Endodermal cell (in vitro differentiated cells): ENCODE measurements around the gene SENP2. TPM values are rescaled to one million over a fixed set of nuclear protein-coding genes. Genes with fewer than 3 reads are reported as not detected.
"Not testable (repeated sequence)": the region's sequence is repeated elsewhere in the genome, so short reads cannot be mapped to it uniquely, and the experiment has no call there.

Experiments
- DNase-seq: peaks from one replicate; pipeline ENCODE4 v3.0.0-alpha.2; 2017
- H3K27ac ChIP-seq: 2 replicates; pipeline ENCODE4 v1.5.1; 2013; ENCODE audit warnings: mild to moderate bottlenecking, low read depth, low read length, moderate library complexity
- H3K27me3 ChIP-seq: 2 replicates; pipeline ENCODE4 v1.6.1; 2013; ENCODE audit warnings: mild to moderate bottlenecking, low read length, moderate library complexity; ENCODE audit not compliant: insufficient read depth, control insufficient read depth, poor library complexity, severe bottlenecking
- H3K36me3 ChIP-seq: 2 replicates; pipeline ENCODE4 v1.7.0; 2013; ENCODE audit warnings: mild to moderate bottlenecking, low read length, moderate library complexity; ENCODE audit not compliant: control insufficient read depth, insufficient read depth
- H3K4me1 ChIP-seq: one replicate; pipeline ENCODE4 v1.7.0; 2013; ENCODE audit warnings: low read length; ENCODE audit not compliant: control insufficient read depth, insufficient read depth
- H3K4me3 ChIP-seq: 2 replicates; pipeline ENCODE4 v1.5.1; 2013; ENCODE audit warnings: mild to moderate bottlenecking, low read length, moderate library complexity
- H3K9ac ChIP-seq: 2 replicates; pipeline ENCODE4 v1.6.1; 2013; ENCODE audit warnings: mild to moderate bottlenecking, low read length, moderate library complexity; ENCODE audit not compliant: poor library complexity, severe bottlenecking; ENCODE audit errors: extremely low read depth
- H3K9me3 ChIP-seq: 2 replicates; pipeline ENCODE4 v1.6.1; 2013; ENCODE audit warnings: mild to moderate bottlenecking, low read length, moderate library complexity; ENCODE audit not compliant: control insufficient read depth
- H3K27ac Mint-ChIP-seq: 2 replicates; pipeline ENCODE4 v1.8.0; 2020; ENCODE audit warnings: mixed read lengths
- H3K27me3 Mint-ChIP-seq: 2 replicates; pipeline ENCODE4 v1.8.0; 2021; ENCODE audit warnings: mild to moderate bottlenecking, mixed read lengths; ENCODE audit not compliant: insufficient read depth
- H3K36me3 Mint-ChIP-seq: 2 replicates; pipeline ENCODE4 v1.8.0; 2020; ENCODE audit warnings: low read depth, mixed read lengths
- H3K4me1 Mint-ChIP-seq: 2 replicates; pipeline ENCODE4 v1.8.0; 2020; ENCODE audit warnings: mixed read lengths
- H3K4me3 Mint-ChIP-seq: 2 replicates; pipeline ENCODE4 v1.8.0; 2020; ENCODE audit warnings: mild to moderate bottlenecking, moderate library complexity, mixed read lengths
- H3K9me3 Mint-ChIP-seq: 2 replicates; pipeline ENCODE4 v1.8.0; 2020; ENCODE audit warnings: mild to moderate bottlenecking, mixed read lengths
- WGBS, 2 experiments: methylation state at CpG; one replicate each; pipeline versions ENCODE4 v1.1.5 to v1.1.7; 2013; ENCODE audit warnings: missing lambda C conversion rate in 2 of 2, mixed read lengths in 1 of 2; ENCODE audit not compliant: insufficient coverage in 1 of 2, insufficient read length in 1 of 2; 5-methylcytosine and 5-hydroxymethylcytosine counted together
- total RNA-seq, 2 donors: library from RNA; stranded (reverse); fragmentation: NEBNext Ultra II Directional in 1 of 2; extraction: Animal tissue kit (Norgen Biotek cat#: 25700) in 1 of 2; gene quantifications; 2 replicates in 1 of 2; 3 replicates in 1 of 2; pipeline ENCODE4 v1.2.1, GENCODE V29; 2021
- TF ChIP-seq, protein P1 (sequence below): fragments of 200-600 bp; sonication (generic); conservative IDR thresholded peaks from 2 replicates; pipeline ENCODE4 v1.5.0; 2021; ENCODE audit warnings: antibody characterized with exemption, mild to moderate bottlenecking

SENP2 gene
- total RNA-seq, 2 donors from 2014 or later, result 44.6 to 46.4 TPM

DNA sequence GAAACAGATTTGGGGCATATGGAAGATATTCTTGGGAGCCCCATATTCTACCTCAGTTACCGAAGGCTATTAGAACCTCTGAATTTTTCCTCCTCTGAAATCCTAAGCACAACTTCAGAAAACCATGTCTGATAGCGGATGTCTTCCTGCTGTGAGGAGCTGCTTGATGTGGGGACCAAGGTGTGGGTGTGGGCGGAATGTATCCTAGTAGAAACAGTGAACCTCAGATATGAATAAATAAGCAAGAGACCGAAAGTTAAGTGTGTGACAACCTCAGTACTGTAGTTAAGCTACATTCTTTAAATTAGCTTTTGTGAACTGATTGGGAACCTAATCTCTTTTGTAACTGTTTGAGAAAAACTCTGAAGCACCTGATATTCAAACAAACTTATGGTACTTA, 46.9 kb downstream of the SENP2 start:
- Mint-ChIP-seq H3K4me3 (no peak overlapping the region), H3K4me1 (peaks cover 6% of the 10 kb centered on the region), H3K27ac (no peak overlapping the region), H3K27me3 (no peaks in the 10 kb centered on the region), H3K36me3 (peaks cover 32% of the 10 kb centered on the region), H3K9me3 (peaks cover 2% of the 10 kb centered on the region)
- 90 to 100% methylated on average over 3 to 4 of the region's 4 CpGs for WGBS, 2 experiments
- Histone ChIP-seq H3K4me1 (peaks cover 5% of the 10 kb centered on the region), H3K27ac (no peak overlapping the region), H3K4me3 (no peak overlapping the region), H3K27me3 (no peaks in the 10 kb centered on the region), H3K9ac (no peak overlapping the region), H3K36me3 (peaks cover 32% of the 10 kb centered on the region), H3K9me3 (no peaks in the 10 kb centered on the region)
- no peak for DNase-seq
- TF ChIP-seq, protein P1, sequence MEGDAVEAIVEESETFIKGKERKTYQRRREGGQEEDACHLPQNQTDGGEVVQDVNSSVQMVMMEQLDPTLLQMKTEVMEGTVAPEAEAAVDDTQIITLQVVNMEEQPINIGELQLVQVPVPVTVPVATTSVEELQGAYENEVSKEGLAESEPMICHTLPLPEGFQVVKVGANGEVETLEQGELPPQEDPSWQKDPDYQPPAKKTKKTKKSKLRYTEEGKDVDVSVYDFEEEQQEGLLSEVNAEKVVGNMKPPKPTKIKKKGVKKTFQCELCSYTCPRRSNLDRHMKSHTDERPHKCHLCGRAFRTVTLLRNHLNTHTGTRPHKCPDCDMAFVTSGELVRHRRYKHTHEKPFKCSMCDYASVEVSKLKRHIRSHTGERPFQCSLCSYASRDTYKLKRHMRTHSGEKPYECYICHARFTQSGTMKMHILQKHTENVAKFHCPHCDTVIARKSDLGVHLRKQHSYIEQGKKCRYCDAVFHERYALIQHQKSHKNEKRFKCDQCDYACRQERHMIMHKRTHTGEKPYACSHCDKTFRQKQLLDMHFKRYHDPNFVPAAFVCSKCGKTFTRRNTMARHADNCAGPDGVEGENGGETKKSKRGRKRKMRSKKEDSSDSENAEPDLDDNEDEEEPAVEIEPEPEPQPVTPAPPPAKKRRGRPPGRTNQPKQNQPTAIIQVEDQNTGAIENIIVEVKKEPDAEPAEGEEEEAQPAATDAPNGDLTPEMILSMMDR, result no peak

DNA sequence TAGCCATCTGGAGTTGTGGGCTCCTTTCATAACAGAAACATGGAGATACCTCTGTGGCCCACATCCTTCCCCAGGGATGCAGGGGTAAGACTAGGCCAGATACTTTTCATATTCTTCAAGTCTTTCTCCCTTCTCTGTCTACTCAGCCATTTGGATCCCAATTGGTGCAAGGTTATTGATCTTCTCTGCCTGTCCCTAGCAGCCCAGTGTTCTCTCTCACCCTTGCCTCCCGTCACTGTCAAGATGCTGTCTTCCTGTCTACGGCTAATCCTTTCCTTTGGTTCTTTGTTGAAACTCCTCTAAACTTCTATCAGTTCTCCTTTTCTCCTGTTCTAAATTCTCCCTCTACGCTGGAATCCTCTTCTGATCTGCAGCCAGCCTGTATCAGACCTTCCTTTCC, 51.3 kb downstream of the SENP2 start:
- Mint-ChIP-seq H3K9me3 (no peaks in the 10 kb centered on the region), H3K36me3 (peaks cover 6% of the 10 kb centered on the region), H3K4me3 (no peak overlapping the region), H3K27me3 (no peaks in the 10 kb centered on the region), H3K4me1 (peaks cover 6% of the 10 kb centered on the region), H3K27ac (no peak overlapping the region)
- no peak overlapping the region for H3K4me3 ChIP-seq
- no peaks in the 10 kb centered on the region for H3K27me3 ChIP-seq
- TF ChIP-seq, protein P1, result no peak
- no peaks in the 10 kb centered on the region for H3K9me3 ChIP-seq
- no peak for DNase-seq
- no peak overlapping the region for H3K27ac ChIP-seq
- H3K4me1 ChIP-seq, result peaks cover 5% of the 10 kb centered on the region
- peaks cover 5% of the 10 kb centered on the region for H3K36me3 ChIP-seq
- H3K9ac ChIP-seq, result no peak overlapping the region
- WGBS, 2 experiments, result 91 to 96% methylated on average over 3 of the region's 3 CpGs

- H3K4me3 Mint-ChIP-seq, H3K9ac ChIP-seq, H3K9me3 ChIP-seq, DNase-seq, H3K4me1 ChIP-seq, H3K27me3 ChIP-seq, H3K4me3 ChIP-seq, H3K27ac Mint-ChIP-seq, H3K4me1 Mint-ChIP-seq, H3K27ac ChIP-seq, H3K9me3 Mint-ChIP-seq, H3K27me3 Mint-ChIP-seq: not testable (repeated sequence)
- WGBS, 2 experiments, result 94 to 96% methylated on average over 9 to 11 of the region's 11 CpGs
- H3K36me3 ChIP-seq, result peaks cover 15% of the 10 kb centered on the region
- H3K36me3 Mint-ChIP-seq, result peaks cover 13% of the 10 kb centered on the region
Observed at GRCh38 chr3:185638651-185639050, 52.6 kb downstream of the SENP2 start.

GRCh38 chr3:185639632-185640206, 53.6 kb downstream of the SENP2 start:
- no peaks in the 10 kb centered on the region for H3K4me1 ChIP-seq
- no peaks in the 10 kb centered on the region for H3K27me3 Mint-ChIP-seq
- TF ChIP-seq, protein P1, result no peak
- H3K4me3 ChIP-seq, result no peak overlapping the region
- H3K27ac ChIP-seq, result no peak overlapping the region
- 85 to 88% methylated on average over 7 of the region's 7 CpGs for WGBS, 2 experiments
- DNase-seq, result no peak
- no peaks in the 10 kb centered on the region for H3K9me3 ChIP-seq
- H3K36me3 Mint-ChIP-seq, result peaks cover 17% of the 10 kb centered on the region
- peaks cover 19% of the 10 kb centered on the region for H3K36me3 ChIP-seq
- H3K9ac ChIP-seq, result no peak overlapping the region
- no peak overlapping the region for H3K27ac Mint-ChIP-seq
- no peaks in the 10 kb centered on the region for H3K27me3 ChIP-seq
- no peaks in the 10 kb centered on the region for H3K9me3 Mint-ChIP-seq
- H3K4me1 Mint-ChIP-seq, result no peaks in the 10 kb centered on the region
- no peak overlapping the region for H3K4me3 Mint-ChIP-seq
